GM06990 (cell line): Measurements from ENCODE around the gene SCYL1.

Source experiments
- DNase-seq: peaks from one replicate; pipeline ENCODE4 v3.0.0-alpha.2; 2011; ENCODE audit not compliant: insufficient read length; ENCODE audit errors: extremely low read depth
- H3K27me3 ChIP-seq: replicated peaks from 2 replicates; pipeline ENCODE4 v1.6.0; 2011; ENCODE audit warnings: low read length; ENCODE audit not compliant: control insufficient read depth, insufficient read depth
- H3K36me3 ChIP-seq: 2 replicates; pipeline ENCODE4 v1.5.1; 2011; ENCODE audit warnings: low read length; ENCODE audit not compliant: control insufficient read depth, insufficient read depth
- H3K4me3 ChIP-seq: replicated peaks from 2 replicates; pipeline ENCODE4 v1.5.1; 2011; ENCODE audit warnings: low read depth, mild to moderate bottlenecking, control low read depth, low read length
- CTCF ChIP-seq: IDR thresholded peaks from 2 replicates; pipeline ENCODE4 v1.5.1; 2011; ENCODE audit warnings: low read length, control low read depth, mild to moderate bottlenecking, inconsistent platforms; ENCODE audit not compliant: insufficient read depth, poor library complexity, severe bottlenecking

SCYL1 gene

DNA sequence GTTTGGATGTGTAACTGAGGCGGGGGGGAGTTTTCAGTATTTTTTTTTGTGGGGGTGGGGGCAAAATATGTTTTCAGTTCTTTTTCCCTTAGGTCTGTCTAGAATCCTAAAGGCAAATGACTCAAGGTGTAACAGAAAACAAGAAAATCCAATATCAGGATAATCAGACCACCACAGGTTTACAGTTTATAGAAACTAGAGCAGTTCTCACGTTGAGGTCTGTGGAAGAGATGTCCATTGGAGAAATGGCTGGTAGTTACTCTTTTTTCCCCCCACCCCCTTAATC is 23.8 kb upstream of the SCYL1 start:
- peak overlapping the region; percentile 70 for H3K4me3 ChIP-seq
- peaks cover 23% of the 10 kb centered on the region for H3K36me3 ChIP-seq
- H3K27me3 ChIP-seq, result no peaks in the 10 kb centered on the region
- DNase-seq, result no peak
- TF ChIP-seq CTCF, result no peak

DNA sequence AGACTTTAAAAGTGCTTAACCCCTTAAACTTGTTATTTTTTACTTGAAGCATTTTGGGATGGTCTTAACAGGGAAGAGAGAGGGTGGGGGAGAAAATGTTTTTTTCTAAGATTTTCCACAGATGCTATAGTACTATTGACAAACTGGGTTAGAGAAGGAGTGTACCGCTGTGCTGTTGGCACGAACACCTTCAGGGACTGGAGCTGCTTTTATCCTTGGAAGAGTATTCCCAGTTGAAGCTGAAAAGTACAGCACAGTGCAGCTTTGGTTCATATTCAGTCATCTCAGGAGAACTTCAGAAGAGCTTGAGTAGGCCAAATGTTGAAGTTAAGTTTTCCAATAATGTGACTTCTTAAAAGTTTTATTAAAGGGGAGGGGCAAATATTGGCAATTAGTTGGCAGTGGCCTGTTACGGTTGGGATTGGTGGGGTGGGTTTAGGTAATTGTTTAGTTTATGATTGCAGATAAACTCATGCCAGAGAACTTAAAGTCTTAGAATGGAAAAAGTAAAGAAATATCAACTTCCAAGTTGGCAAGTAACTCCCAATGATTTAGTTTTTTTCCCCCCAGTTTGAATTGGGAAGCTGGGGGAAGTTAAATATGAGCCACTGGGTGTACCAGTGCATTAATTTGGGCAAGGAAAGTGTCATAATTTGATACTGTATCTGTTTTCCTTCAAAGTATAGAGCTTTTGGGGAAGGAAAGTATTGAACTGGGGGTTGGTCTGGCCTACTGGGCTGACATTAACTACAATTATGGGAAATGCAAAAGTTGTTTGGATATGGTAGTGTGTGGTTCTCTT is 23.2 kb upstream of the SCYL1 start:
- Histone ChIP-seq H3K27me3 (no peaks in the 10 kb centered on the region), H3K36me3 (peaks cover 23% of the 10 kb centered on the region), H3K4me3 (peak overlapping the region; percentile 70)
- no peak for TF ChIP-seq CTCF
- DNase-seq, result no peak

- no peak for DNase-seq
- no peak for TF ChIP-seq CTCF
- Histone ChIP-seq H3K27me3 (no peaks in the 10 kb centered on the region), H3K4me3 (peak overlapping the region; percentile 70), H3K36me3 (peaks cover 23% of the 10 kb centered on the region)
Observed at GRCh38 chr11:65502274-65502554, 22.7 kb upstream of the SCYL1 start.

GRCh38 chr11:65502555-65503367 is 22.1 kb upstream of the SCYL1 start:
- TF ChIP-seq CTCF, result no peak
- no peak for DNase-seq
- Histone ChIP-seq H3K27me3 (no peaks in the 10 kb centered on the region), H3K4me3 (peak overlapping the region; percentile 70), H3K36me3 (peaks cover 23% of the 10 kb centered on the region)

GRCh38 chr11:65503368-65503948 is 21.4 kb upstream of the SCYL1 start:
- TF ChIP-seq CTCF, result no peak
- no peaks in the 10 kb centered on the region for H3K27me3 ChIP-seq
- peak overlapping the region; percentile 70 for H3K4me3 ChIP-seq
- peaks cover 23% of the 10 kb centered on the region for H3K36me3 ChIP-seq
- DNase-seq, result no peak
